ENCODE measurements around the gene STIL.

The STIL gene

GRCh38 chr1:47235241-47235681, 78.7 kb downstream of the STIL start:
- DNase-seq (ENCODE audit: low read depth in 3 of 3): no peak

- no peak for DNase-seq (ENCODE audit: low read depth in 3 of 3)
These were observed 80.8 kb downstream of the STIL start for GRCh38 chr1:47233186-47233585.

- DNase-seq (ENCODE audit: low read depth in 3 of 3): no peak
These were observed 81.6 kb downstream of the STIL start, which contains the start of gene TAL1 for GRCh38 chr1:47232187-47232874. Gene TAL1, minus strand, starts transcription at chr1:47232225. Its CDS starts 6,337 bp downstream, at chr1:47225888.

- DNase-seq (ENCODE audit: low read depth in 3 of 3): no peak
These were observed 82.4 kb downstream of the STIL start for GRCh38 chr1:47231301-47232186.

GRCh38 chr1:47230692-47231300, 83.2 kb downstream of the STIL start:
- no peak for DNase-seq (ENCODE audit: low read depth in 3 of 3)

- DNase-seq (ENCODE audit: low read depth in 3 of 3): no peak
These were observed 83.9 kb downstream of the STIL start for GRCh38 chr1:47229886-47230691.

- DNase-seq (ENCODE audit: low read depth in 3 of 3): no peak
These were observed 84.7 kb downstream of the STIL start for GRCh38 chr1:47229031-47229885.

- DNase-seq (ENCODE audit: low read depth in 3 of 3): no peak
These were observed 85.3 kb downstream of the STIL start for GRCh38 chr1:47228644-47229030.

GRCh38 chr1:47227341-47228232, 86.4 kb downstream of the STIL start:
- DNase-seq (ENCODE audit: low read depth in 3 of 3): no peak

- DNase-seq (ENCODE audit: low read depth in 3 of 3): no peak
These were observed 87.1 kb downstream of the STIL start for GRCh38 chr1:47226839-47227215.

- DNase-seq (ENCODE audit: low read depth in 3 of 3): no peak
These were observed 87.7 kb downstream of the STIL start for GRCh38 chr1:47226121-47226838.

- DNase-seq (ENCODE audit: low read depth in 3 of 3): no peak
These were observed 88.4 kb downstream of the STIL start for GRCh38 chr1:47225430-47226100.

GRCh38 chr1:47224676-47225399, 89.1 kb downstream of the STIL start:
- DNase-seq (ENCODE audit: low read depth in 3 of 3): no peak

- no peak for DNase-seq (ENCODE audit: low read depth in 3 of 3)
These were observed 89.8 kb downstream of the STIL start for GRCh38 chr1:47223921-47224675.

GRCh38 chr1:47223174-47223920, 90.6 kb downstream of the STIL start:
- no peak for DNase-seq (ENCODE audit: low read depth in 3 of 3)

GRCh38 chr1:47222476-47222875, 91.5 kb downstream of the STIL start:
- DNase-seq (ENCODE audit: low read depth in 3 of 3): no peak

Data from stimulated activated CD4-positive, alpha-beta T cell treated with anti-CD3 and anti-CD28 coated beads, TNF-alpha, amount 100 ng/mL, for 24 hours (primary cell).